Spleen (tissue), 3 donors: Measurements from ENCODE around the gene COL8A2.

Experiments used
- POLR2A ChIP-seq, 3 donors: fragments of 450-650 bp; IDR thresholded peaks; one replicate each; pipeline ENCODE4 v1.5.1; 2017; ENCODE audit warnings: antibody characterized with exemption in 3 of 3, mild to moderate bottlenecking in 1 of 3
- POLR2AphosphoS5 ChIP-seq, 3 donors: sonication (generic); formaldehyde crosslinking; IDR thresholded peaks; one replicate each; pipeline ENCODE4 v1.5.1; 2017; ENCODE audit warnings: antibody characterized with exemption in 3 of 3

DNA sequence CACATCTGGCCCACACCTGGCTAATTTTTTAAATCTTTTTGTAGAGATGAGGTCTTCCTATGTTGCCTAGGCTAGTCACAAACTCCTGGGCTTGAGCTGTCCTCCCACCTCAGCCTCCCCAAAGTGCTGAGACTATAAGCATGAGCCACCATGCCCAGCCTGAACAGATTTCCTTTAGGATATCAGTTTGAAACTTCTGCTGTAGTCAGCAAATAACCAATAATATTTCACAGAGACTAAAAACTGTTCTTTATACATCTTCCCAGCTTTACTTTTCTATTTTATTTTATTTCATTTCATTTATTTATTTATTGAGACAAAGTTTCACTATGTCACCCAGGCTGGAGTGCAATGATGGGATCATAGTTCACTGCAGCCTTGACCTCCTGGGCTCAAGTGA, 71.0 kb downstream of the COL8A2 start:
- TF ChIP-seq POLR2AphosphoS5 (IDR thresholded peaks at IDR 0.05) (no peak), POLR2A (IDR thresholded peaks at IDR 0.05) (no peak)
